Liver (tissue), 9 donors: ENCODE results near the gene BTBD9. TPM values are rescaled to one million over a fixed set of nuclear protein-coding genes. Genes with fewer than 3 reads are reported as not detected.

Experiments used
- DNase-seq: peaks from one replicate; pipeline ENCODE4 v3.0.0-alpha.2; 2017; ENCODE audit warnings: low spot score
- H3K27ac ChIP-seq, 2 donors: one replicate each; pipeline ENCODE4 v1.7.0; 2013; ENCODE audit warnings: inconsistent platforms in 2 of 2, low read length in 2 of 2, control low read depth in 1 of 2, low read depth in 1 of 2, mild to moderate bottlenecking in 1 of 2
- H3K27me3 ChIP-seq, 4 donors: one replicate each; pipeline versions ENCODE4 v1.6.1 to v1.7.0; 2013; ENCODE audit warnings: low read length in 3 of 4, inconsistent platforms in 1 of 4, mild to moderate bottlenecking in 1 of 4, moderate library complexity in 1 of 4; ENCODE audit not compliant: control insufficient read depth in 4 of 4, insufficient read depth in 4 of 4
- H3K36me3 ChIP-seq, 4 donors: one replicate each; pipeline versions ENCODE4 v1.6.1 to v1.7.0; 2013; ENCODE audit warnings: low read length in 3 of 4, mild to moderate bottlenecking in 3 of 4, low read depth in 1 of 4, moderate library complexity in 1 of 4; ENCODE audit not compliant: control insufficient read depth in 4 of 4, insufficient read depth in 3 of 4
- H3K4me1 ChIP-seq, 4 donors: one replicate each; pipeline versions ENCODE4 v1.6.1 to v1.7.0; 2013; ENCODE audit warnings: low read length in 3 of 4, mild to moderate bottlenecking in 3 of 4, moderate library complexity in 1 of 4; ENCODE audit not compliant: control insufficient read depth in 4 of 4, insufficient read depth in 4 of 4
- H3K4me3 ChIP-seq, 3 donors: one replicate each; pipeline versions ENCODE4 v1.6.1 to v1.7.0; 2013; ENCODE audit warnings: low read length in 3 of 3, control low read depth in 1 of 3, low read depth in 1 of 3, mild to moderate bottlenecking in 1 of 3
- H3K9ac ChIP-seq, 2 donors: one replicate each; pipeline ENCODE4 v1.7.0; 2013; ENCODE audit warnings: low read length in 2 of 2, mild to moderate bottlenecking in 2 of 2, moderate library complexity in 2 of 2, control low read depth in 1 of 2, low read depth in 1 of 2
- H3K9me3 ChIP-seq, 4 donors: one replicate each; pipeline versions ENCODE4 v1.6.1 to v1.7.0; 2013; ENCODE audit warnings: low read length in 3 of 4; ENCODE audit not compliant: control insufficient read depth in 4 of 4
- CTCF ChIP-seq: fragments of 150-350 bp; IDR thresholded peaks from 2 replicates; pipeline ENCODE4 v1.5.1; 2017; ENCODE audit warnings: improper control_type of control experiment, low read depth, low read length; ENCODE audit not compliant: missing input control
- FOXA1 ChIP-seq: IDR thresholded peaks from 2 replicates; pipeline ENCODE4 v1.6.1; 2016; ENCODE audit warnings: antibody characterized with exemption
- FOXA2 ChIP-seq: IDR thresholded peaks from 2 replicates; pipeline ENCODE4 v1.6.1; 2016; ENCODE audit warnings: antibody characterized with exemption
- GABPA ChIP-seq, 2 donors: IDR thresholded peaks in 1 of 2; conservative IDR thresholded peaks in 1 of 2; 2 replicates each; pipeline ENCODE4 v1.6.1; 2016; ENCODE audit warnings: antibody characterized with exemption in 2 of 2, mild to moderate bottlenecking in 1 of 2, moderate library complexity in 1 of 2
- HNF4A ChIP-seq, 2 donors: conservative IDR thresholded peaks; 2 replicates each; pipeline ENCODE4 v1.6.1; 2016; ENCODE audit warnings: antibody characterized with exemption in 2 of 2, mild to moderate bottlenecking in 2 of 2
- HNF4G ChIP-seq: IDR thresholded peaks from 2 replicates; pipeline ENCODE4 v1.6.1; 2016; ENCODE audit warnings: antibody characterized with exemption
- JUND ChIP-seq, 2 donors: IDR thresholded peaks; 2 replicates each; pipeline ENCODE4 v1.6.1; 2016; ENCODE audit warnings: antibody characterized with exemption in 2 of 2
- NR2F2 ChIP-seq: IDR thresholded peaks from 2 replicates; pipeline ENCODE4 v1.6.1; 2016; ENCODE audit warnings: antibody characterized with exemption
- RAD21 ChIP-seq, 2 donors: IDR thresholded peaks; 2 replicates each; pipeline ENCODE4 v1.6.1; 2016; ENCODE audit warnings: antibody characterized with exemption in 2 of 2, mild to moderate bottlenecking in 2 of 2
- RXRA ChIP-seq, 2 donors: IDR thresholded peaks; 2 replicates each; pipeline ENCODE4 v1.6.1; 2017 to 2018; ENCODE audit warnings: antibody characterized with exemption in 2 of 2, mild to moderate bottlenecking in 1 of 2
- SP1 ChIP-seq: IDR thresholded peaks from 2 replicates; pipeline ENCODE4 v1.6.1; 2018; ENCODE audit warnings: antibody characterized with exemption, mild to moderate bottlenecking
- TAF1 ChIP-seq: conservative IDR thresholded peaks from 2 replicates; pipeline ENCODE4 v1.6.1; 2016; ENCODE audit warnings: antibody characterized with exemption, mild to moderate bottlenecking
- YY1 ChIP-seq: IDR thresholded peaks from 2 replicates; pipeline ENCODE4 v1.6.1; 2016; ENCODE audit warnings: antibody characterized with exemption, mild to moderate bottlenecking
- WGBS: extraction: QIAGEN DNeasy Blood & Tissue Kit; methylation state at CpG from one replicate; pipeline ENCODE4 v1.1.7; 2013; 5-methylcytosine and 5-hydroxymethylcytosine counted together
- polyA plus RNA-seq, 2 donors: library from polyadenylated mRNA; stranded (reverse) in 1 of 2; unstranded in 1 of 2; fragments of 200-250 nt in 1 of 2; fragments of >200 nt in 1 of 2; fragmentation: Nextera tagmentation in 1 of 2; extraction: Ambion mirVana in 1 of 2; gene quantifications; one replicate each; pipeline versions ENCODE4 v1.2.1 to v1.2.3, GENCODE V29; 2013 to 2015
- total RNA-seq, 2 donors: library from RNA; depleted of rRNA; stranded (reverse); fragments of >200 nt; gene quantifications; one replicate each; pipeline ENCODE4 v1.2.3, GENCODE V29; 2014
- TF ChIP-seq, protein P1 (sequence below): IDR thresholded peaks from 2 replicates; pipeline ENCODE4 v1.6.1; 2016; ENCODE audit warnings: antibody characterized with exemption
- TF ChIP-seq, protein P2 (sequence below): IDR thresholded peaks from 2 replicates; pipeline ENCODE4 v1.6.1; 2016; ENCODE audit warnings: antibody characterized with exemption
- TF ChIP-seq, protein P3 (sequence below): IDR thresholded peaks from 2 replicates; pipeline ENCODE4 v1.6.1; 2016; ENCODE audit warnings: antibody characterized with exemption, mild to moderate bottlenecking
- donor health status: healthy.
- donor health status: healthy.
- donor health status: healthy.
- donor health status: healthy.
- donor health status: healthy.

BTBD9 gene
- total and polyA plus RNA-seq, 4 donors = 2.0 to 12.4 (median 5.7) TPM

- 99% methylated on average over 1 of the region's 1 CpG for WGBS
- Histone ChIP-seq H3K36me3 (no peaks in the 10 kb centered on the region), H3K9ac (no peak overlapping the region), H3K4me3 (no peak overlapping the region), H3K27me3 (no peaks in the 10 kb centered on the region), H3K27ac (no peak overlapping the region), H3K9me3 (no peaks in the 10 kb centered on the region), H3K4me1 (peaks cover 0 to 2% (median 0%) of the 10 kb centered on the region in 4 donors)
- no peak for DNase-seq
- TF ChIP-seq RXRA (IDR thresholded peaks at IDR 0.05) = no peak
- no peak for TF ChIP-seq HNF4G
Measured at GRCh38 chr6:38354037-38354381, 285.7 kb downstream of the BTBD9 start.

DNA sequence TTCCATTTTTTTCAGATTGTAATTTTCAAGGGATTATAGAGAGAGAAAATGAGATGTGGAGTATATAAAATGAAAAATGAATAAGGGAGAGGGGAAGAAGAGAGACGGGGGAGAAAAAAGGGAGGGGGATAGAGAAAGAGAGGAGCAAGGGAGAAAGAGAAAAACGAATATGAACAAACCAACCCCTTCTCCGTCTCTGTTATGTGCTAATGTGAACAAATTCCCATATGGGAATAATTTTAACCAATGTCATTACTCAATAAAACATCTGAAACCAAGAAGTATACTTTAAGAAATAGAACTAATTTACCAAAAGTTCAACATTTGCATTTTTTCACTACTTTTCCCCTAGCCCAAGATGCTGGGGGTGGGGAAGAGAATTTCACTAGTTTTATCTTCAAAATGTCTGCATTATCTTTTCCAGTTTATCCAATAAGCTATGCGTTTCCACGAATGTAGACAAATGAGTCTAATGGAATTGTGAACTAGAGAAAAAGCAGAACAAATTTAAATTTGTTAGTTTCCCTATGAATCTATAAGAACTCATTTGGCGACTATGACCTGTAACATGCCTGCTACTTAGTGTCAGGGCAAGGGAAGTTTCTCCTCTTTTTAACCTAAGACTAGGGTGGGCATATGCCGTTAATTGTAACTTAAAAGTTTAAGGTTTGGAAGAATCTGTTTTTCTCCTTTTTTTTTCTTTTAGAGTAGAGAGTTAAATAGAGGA is 286.3 kb downstream of the BTBD9 start:
- DNase-seq = no peak
- TF ChIP-seq NR2F2 (no peak), SP1 (no peak), RXRA (IDR thresholded peaks at IDR 0.05) (no peak), TAF1 (no peak), RAD21 (IDR thresholded peaks at IDR 0.05) (no peak), FOXA2 (no peak), YY1 (no peak), JUND (IDR thresholded peaks at IDR 0.05) (no peak), CTCF (no peak), GABPA (IDR thresholded peaks at IDR 0.05 in 1 of 2, conservative IDR thresholded peaks at IDR 0.05 in 1 of 2) (no peak), HNF4A (conservative IDR thresholded peaks at IDR 0.05) (no peak), FOXA1 (no peak), HNF4G (no peak)
- TF ChIP-seq, protein P1, sequence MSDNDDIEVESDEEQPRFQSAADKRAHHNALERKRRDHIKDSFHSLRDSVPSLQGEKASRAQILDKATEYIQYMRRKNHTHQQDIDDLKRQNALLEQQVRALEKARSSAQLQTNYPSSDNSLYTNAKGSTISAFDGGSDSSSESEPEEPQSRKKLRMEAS = no peak
- TF ChIP-seq, protein P2, sequence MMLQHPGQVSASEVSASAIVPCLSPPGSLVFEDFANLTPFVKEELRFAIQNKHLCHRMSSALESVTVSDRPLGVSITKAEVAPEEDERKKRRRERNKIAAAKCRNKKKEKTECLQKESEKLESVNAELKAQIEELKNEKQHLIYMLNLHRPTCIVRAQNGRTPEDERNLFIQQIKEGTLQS = no peak
- TF ChIP-seq, protein P3, sequence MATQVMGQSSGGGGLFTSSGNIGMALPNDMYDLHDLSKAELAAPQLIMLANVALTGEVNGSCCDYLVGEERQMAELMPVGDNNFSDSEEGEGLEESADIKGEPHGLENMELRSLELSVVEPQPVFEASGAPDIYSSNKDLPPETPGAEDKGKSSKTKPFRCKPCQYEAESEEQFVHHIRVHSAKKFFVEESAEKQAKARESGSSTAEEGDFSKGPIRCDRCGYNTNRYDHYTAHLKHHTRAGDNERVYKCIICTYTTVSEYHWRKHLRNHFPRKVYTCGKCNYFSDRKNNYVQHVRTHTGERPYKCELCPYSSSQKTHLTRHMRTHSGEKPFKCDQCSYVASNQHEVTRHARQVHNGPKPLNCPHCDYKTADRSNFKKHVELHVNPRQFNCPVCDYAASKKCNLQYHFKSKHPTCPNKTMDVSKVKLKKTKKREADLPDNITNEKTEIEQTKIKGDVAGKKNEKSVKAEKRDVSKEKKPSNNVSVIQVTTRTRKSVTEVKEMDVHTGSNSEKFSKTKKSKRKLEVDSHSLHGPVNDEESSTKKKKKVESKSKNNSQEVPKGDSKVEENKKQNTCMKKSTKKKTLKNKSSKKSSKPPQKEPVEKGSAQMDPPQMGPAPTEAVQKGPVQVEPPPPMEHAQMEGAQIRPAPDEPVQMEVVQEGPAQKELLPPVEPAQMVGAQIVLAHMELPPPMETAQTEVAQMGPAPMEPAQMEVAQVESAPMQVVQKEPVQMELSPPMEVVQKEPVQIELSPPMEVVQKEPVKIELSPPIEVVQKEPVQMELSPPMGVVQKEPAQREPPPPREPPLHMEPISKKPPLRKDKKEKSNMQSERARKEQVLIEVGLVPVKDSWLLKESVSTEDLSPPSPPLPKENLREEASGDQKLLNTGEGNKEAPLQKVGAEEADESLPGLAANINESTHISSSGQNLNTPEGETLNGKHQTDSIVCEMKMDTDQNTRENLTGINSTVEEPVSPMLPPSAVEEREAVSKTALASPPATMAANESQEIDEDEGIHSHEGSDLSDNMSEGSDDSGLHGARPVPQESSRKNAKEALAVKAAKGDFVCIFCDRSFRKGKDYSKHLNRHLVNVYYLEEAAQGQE = no peak
- Histone ChIP-seq H3K9ac (no peak overlapping the region), H3K36me3 (no peaks in the 10 kb centered on the region), H3K4me3 (no peak overlapping the region), H3K9me3 (no peaks in the 10 kb centered on the region), H3K4me1 (peaks cover 0 to 2% (median 0%) of the 10 kb centered on the region in 4 donors), H3K27me3 (no peaks in the 10 kb centered on the region), H3K27ac (no peak overlapping the region)
- WGBS = 89% methylated on average over 7 of the region's 7 CpGs
